HG03378 (cell line): ENCODE results near the gene ZNF777.
A peak's percentile ranks its signal among the peaks of the same experiment; 100 is the strongest.
"Not testable (repeated sequence)": the region's sequence is repeated elsewhere in the genome, so short reads cannot be mapped to it uniquely, and the experiment has no call there.

Experiments used
- ATAC-seq: cut with Tn5 transposase; IDR thresholded peaks from one replicate; pipeline ENCODE4 v1.9.1; 2021; ENCODE audit warnings: mild to moderate bottlenecking, moderate library complexity; ENCODE audit not compliant: unreplicated experiment

Gene ZNF777

DNA sequence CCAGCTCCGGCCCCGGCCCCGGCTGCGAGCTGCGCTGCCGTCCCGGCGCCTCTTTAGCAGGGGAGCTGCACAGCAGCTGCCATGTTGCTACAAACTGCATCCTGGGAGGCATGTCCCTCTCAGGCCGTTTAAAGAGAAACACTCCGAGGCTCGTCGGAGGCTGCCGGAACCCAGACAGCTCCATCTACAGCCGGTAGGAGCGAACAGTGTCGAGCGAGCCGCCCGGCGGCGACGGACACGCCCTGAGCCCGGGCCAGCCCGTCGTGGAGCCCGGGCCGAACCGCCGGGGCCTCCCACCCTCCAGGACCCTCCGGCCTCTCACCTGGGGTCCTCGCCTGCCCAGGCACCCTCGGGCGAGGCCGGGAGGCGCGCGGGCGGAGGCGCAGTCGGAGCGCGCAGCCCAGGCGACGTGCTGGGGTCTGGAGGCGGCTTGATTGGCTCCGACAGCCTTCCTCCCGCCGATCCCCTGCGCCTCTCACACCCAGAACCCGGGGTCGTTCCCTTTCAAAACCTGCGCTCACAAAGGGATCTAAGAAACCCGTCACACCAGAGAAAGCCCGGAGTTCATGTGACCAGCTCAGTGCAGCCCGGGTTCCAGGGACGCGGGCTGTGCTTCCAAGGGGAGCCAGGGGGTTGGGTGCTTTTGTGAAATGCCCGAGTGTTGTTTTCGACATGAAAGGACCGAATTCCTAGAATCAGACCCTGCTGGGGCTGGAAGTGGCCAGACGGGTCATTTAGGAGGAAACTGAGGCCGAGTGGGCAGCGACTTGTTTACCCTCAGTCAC is at the start of gene ZNF777:
TSS of gene ZNF777 (minus strand) at position 570 of the 785 bp plus-strand sequence. CDS start 5,040 bp downstream, outside the sequence.
- peak; percentile 95 for ATAC-seq

DNA sequence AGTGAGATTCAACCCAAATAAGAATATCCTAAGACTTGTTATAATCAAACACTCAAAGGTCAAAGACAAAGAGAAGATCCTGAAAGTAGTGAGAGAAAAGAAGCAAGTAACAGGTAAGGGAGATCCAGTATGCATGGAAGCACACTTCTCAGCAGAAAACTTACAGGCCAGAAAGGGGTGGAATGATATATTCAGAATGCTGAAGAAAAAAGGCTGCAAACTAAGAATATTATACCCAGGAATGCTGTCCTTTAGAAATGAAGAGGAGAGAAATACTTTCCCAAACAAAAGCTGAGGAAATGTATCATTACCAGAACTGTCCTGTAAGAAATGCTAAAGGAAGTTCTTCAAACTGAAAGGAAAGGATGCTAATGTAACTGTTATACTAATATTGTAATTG is 49.4 kb upstream of the ZNF777 start:
- no peak for ATAC-seq

DNA sequence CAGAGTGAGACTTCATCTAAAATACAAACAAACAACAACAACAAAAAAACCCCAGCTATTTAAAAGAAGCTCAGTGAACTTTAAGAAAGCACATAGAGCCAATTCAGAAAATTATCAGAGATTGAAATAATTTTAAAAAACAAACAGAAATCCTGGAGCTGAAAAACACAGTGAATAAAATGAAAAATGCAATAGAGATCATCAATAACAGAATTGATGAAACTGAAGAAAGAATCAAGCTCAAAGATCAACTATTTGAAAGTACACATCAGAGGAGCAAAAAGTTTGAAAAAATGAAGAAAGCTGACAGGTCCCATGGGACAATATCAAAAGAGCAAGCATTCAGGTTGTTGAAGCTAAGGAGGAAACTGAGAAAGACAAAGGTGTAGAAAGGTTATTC is 48.9 kb upstream of the ZNF777 start:
- ATAC-seq = no peak

DNA sequence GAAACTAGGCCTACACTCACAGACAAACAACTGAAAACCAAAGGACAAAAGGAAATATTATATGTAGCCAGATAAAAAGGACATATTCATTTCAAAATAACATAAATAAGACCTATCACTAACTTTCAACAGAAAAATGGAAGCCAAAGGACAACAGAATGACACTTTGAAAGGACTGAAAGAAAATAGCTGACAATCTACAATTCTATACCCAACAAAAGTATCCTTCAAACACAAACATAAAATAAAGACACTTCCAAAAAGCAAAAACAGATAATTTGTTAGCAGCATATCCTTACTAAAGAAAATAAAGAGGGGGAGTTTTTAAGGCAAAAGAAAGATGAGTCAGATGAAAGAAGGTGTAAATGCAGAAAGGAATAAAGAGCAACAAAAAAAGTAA is 44.7 kb upstream of the ZNF777 start:
- no peak for ATAC-seq

DNA sequence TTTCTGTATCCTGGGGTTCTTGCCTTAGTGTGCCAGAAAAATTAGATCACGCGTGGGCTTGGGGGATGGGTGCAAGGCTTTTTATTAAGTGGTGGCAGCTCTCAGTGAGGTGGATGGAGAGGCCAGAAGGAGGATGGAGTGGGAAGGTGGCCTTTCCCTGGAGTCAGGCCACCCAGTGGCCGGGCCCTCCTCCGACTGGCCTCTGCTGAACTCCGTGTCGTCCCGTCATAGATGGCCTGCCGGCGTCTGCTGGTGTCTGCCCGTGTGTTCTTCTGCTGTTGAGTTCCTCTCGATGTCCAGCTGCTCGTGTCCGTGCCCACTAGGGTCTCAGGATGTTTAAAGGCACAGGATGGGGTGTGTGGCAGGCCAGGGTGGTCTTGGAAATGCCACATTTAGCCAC is 40.8 kb upstream of the ZNF777 start:
- ATAC-seq = no peak

DNA sequence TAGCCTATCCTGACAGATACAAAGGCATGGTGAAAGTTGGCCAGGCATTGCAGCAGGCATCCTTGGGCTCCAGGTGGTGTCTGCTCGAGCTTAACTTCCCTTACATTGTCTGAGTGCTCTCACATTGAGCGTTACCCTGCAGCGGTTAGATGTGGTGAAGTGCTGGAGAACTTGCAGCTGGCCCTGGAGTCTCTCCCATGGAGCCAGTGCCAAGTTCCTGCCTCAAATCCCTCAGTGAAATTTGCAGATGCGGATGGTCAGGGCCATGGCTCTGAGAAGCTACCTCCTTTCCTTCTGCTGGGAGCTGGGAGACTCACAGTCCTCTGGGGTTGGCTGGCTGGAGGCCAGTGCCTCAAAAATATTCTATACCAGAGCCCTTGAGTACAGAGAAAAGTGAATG is 40.0 kb upstream of the ZNF777 start:
- ATAC-seq = no peak

DNA sequence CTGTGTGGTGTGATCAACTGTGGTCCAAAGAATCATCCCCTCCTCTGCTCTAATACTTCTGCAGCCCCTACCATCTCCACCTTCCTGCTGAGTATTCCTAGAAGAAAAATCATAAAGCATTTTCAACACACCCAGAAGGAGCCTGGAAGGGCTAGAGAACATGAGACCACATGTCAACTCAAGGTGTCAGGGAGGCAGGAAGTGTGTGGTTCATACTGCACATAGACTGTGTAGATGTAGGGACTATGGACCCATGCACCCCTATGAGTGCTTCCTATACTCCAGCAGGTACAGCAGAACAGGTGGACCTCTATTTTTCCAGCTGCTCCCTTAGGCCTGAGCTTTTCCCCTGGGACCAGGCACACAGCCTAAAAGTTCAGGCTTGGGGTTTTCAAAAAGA is 39.3 kb upstream of the ZNF777 start:
- ATAC-seq = no peak

DNA sequence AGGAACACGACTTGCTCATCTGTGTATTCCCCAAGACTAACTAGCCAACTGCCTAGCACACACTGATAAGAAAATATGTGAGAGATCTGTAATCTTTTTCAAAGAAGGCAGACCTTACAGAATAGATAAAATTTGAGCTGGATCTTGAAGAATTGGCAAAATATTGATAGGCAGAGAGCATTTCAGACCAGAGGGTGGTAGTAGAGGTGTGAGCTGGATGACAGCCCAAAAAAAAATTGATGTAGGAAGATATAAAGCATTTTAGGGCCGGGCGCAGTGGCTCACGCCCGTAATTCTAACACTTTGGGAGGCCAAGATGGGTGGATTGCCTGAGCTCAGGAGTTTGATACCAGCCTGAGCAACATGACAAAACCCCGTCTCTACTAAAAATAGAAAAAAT is 37.9 kb upstream of the ZNF777 start:
- no peak for ATAC-seq

DNA sequence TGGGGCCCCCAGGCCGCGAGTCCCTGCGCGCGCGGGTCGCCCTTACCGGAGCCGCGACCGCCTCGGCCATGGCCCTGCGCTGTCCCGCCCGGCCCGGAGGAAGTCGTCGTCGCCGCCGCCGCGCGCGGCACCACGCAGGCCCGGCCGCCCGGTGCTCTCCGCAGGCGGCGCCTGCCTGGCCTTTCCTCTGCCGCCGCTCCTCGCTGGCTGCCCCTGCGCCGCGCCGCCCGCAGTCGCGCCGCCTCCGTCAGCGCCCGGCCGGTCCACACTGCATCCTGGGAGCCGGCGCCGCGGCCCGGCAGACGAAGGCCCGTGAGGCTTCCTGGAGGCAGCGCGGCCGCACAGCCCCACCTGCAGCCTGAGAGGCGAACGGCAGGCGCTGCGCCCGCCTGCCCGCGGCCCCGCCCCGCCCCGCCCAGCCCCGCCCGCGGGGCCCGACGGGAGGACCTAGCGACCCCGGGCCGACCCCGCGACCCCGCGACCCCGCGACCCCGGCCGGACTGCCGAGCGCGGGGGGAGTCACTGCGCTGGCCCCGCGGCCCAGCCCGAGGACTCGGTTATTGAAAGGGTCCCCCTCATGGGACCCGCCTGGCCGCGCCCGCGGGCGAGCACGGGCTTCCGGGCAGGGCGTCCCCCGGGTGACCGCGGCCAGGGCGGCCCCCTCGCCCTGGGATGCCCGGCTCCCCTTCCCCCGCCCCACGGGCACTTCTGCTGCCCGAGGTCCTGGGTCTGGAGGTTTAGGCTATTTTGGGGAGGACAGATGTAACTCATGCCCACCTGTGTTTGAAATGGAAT is 36.8 kb upstream of the ZNF777 start, which contains the start of gene ZNF746:
TSS of gene ZNF746 (minus strand) at position 343 of the 795 bp plus-strand sequence. CDS start at position 70, 273 bp downstream.
- peak; percentile 78 for ATAC-seq

DNA sequence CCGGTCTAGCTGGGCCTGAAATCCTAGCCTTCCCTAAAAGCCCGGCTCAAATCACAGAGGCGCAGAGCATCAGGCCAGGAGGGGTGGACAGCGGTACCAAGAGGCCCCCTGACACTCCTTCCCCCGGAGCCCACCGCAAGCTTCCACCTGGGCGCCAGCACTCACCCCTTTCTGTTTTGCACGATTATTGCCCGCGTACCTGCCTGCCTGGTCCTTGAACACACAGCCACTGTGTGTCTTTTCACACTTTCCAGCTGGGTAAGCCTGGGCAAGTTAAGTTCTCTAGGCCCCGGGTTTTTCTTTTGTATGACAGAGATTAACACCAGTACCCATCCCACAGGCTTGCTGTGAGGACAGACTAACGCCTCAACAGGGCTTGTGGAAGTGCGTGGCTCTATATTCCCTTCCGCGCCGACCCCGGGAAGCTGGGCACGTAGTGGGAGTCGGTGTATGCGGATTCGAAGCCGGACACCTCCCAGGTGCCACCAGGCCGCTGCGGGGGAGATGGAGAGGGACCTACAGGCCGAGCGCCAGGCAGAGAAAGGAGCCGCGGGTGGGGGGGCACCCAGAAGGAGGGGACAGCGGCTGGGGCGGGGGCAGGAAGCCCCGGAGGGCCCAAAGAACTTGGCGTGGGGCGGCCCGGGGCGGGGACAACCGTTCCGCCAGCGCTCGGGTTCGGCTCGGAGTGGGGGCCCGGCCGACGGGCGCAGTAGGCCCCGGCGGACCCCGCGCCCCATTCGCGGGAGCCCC is 36.0 kb upstream of the ZNF777 start:
- peak; percentile 12 for ATAC-seq

DNA sequence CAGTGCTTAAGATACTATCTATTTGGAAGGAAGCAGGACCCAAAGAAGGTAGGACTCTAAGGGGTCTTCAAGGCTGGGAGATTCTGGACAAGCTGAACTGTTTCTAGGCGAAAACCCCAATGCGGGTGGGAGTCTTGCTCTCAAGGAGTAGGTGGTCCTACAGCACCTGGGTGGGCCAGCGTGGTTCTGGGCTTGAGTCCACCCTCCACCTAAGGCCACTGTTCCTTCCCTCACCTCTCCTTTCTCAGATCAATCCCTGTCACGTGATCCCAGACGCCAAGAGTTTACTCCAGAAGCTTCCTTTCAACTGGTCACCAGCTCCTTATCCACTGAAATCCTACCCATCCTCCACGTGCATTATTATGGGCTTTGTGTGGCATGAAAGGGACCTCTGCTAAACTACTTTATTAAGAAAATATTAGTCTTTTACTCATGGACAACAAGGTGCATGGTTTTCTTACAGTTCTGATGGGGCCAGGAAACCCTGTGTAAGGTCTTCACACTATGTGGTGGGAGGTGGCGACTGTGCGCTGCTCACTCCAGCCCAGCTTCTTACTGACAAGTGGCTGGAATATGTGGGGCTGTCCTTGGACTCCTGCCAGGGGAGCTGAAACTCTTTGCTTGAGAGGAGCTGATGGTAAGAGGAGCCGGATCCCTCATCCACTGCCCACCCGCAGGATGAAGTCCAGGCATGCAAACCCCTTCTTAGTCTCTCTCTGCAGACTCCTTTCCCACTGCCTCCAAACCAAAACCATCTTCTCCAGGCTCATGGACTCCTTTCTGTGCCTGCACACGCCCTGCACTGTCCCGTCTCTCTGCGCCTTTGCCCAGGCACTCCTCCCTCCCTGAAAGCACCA is 35.2 kb upstream of the ZNF777 start:
- no peak for ATAC-seq

DNA sequence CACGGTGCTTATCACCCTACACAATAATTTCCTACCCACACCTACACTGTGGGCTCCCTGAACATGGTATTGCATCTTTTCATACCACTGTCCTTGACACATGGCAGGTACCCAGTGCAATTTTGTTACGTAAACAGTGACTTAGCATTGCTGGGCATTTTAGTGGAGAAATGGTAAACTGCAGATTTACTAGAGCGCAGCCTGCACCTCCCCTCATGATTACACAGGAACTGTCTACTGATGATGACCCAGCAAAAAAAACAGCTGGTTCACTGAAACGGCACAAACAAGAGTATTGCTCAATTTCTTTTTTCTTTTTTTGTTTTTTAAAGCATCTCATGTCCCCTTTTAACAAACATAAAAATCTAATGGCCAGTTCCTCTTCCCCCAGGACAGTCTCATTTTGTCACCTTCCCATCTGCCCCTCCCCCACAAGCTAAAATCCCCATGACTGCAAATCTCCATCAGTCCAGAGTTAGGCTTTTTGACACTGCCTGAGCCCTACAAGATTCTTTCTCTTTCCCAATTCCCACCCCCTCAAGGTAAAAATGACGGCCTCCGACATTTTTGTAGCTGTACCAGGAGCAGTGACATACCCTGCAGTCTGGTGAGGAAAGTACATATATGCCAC is 34.0 kb upstream of the ZNF777 start:
- ATAC-seq = no peak

DNA sequence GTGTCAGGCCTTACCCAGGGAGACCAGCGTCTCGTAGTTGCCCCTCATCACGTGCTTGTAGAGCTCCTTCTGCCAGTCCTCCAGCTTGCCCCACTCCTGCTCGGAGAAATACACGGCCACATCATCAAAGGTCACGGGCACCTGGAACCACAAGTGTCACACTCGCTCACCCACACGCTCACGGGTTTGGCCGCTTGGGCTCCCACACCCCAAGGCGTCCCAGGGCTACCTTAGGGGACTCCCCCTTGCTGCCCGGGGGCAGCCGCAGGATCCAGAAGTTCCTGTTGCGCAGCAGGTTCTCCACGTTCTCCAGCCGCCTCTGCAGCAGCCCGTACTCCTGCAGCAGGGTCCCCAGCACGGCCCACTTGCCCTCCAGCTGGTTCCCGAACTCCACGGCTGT is 33.1 kb upstream of the ZNF777 start:
- ATAC-seq = not testable (repeated sequence)

DNA sequence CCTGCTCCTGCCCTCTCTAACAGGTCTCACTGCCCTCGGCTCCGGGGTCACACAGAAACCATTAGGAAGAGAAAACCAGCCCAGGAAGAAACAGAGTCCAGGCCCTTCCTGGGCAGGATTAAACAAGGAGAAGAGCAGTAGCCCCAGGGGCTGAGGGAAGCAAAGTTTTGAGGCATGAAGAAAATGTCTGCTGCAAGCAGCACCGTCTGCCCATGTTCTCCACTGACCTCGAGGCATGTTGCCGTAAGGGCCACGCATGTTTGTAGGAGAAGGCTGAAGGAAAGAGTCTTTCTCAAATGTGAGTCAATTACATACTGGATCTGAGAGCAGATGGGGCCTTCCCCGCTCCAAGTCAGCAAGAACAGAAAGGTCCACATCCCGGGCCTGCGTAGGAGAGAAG is 32.5 kb upstream of the ZNF777 start:
- no peak for ATAC-seq

DNA sequence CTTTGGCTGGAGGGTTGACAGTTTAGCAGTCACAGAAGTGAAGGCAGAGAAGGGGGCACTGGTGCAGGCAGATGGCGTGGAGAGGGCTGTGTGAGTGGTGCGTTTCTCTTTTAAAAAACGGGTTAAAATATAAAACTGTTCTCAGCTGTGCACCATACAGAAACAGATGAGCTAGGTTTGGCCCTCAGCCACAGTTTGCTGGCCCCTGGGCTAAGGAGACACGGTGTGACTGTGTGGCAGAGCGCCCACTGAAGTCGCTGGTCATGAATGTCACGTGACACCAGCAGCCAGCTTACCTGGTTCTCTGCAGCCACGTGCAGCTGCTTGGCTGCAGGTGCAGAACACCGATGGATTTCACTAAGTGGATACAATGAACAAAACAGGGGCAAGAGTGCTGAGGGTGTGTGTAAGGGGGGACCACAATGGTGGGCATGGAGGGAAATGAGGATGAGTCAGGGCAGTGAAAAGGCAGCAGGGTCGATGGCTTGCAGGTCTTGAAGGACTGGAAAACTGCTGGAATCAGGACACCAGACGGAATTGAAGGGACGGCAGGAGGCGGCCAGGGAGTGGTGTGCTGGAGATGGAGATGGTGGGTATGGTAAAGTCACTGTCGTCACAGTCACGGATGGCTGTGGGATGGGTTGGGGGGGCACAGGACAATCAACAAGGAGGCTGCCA is 29.4 kb upstream of the ZNF777 start:
- no peak for ATAC-seq

DNA sequence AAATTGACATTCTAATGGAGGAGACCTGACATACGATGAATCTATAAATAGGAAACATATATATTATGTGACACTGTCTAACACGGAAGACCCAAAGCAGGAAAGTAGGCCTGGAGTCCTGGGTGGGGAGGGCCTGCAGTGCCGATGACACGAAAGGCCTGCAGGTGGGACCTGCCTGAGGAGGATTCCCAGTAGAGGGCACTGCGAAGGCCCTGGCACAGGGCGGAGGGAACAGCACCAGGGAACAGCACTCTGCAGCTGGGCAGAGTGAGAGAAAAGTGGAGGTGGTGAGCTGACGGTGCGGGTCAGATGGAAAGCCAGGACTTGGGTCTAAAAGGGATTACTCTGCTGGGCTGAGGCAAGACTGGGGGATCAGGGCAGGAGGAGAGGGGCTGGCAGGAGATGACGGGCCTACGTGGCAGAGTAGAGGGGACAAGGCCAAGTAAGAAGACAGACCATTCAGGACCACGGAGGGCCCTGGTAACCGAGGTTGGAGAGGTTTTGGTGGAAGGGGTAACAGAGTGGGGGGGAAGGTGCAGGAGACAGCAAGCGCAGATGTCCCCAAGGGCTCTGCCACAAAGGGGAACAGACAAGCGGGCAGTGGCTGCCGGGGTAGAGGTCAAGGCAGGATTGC is 28.6 kb upstream of the ZNF777 start:
- no peak for ATAC-seq

DNA sequence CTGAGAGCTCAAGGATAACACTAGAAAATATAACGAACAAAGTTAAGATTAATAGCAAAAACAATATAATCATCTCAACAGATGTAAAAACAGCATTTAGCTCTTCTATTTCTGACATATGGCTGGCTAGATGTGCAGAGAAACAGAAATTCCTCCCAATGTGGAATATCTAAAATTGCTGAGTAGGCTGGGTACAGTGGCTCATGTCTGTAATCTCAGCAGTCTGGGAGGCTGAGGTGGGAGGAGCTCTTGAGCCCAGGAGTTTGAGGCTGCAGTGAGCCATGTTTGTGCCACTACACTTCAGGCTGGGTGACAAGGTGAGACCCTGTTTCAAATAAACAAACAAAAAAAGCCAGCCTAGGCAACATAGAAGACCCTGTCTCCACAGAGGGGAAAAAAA is 18.7 kb upstream of the ZNF777 start:
- ATAC-seq = no peak

DNA sequence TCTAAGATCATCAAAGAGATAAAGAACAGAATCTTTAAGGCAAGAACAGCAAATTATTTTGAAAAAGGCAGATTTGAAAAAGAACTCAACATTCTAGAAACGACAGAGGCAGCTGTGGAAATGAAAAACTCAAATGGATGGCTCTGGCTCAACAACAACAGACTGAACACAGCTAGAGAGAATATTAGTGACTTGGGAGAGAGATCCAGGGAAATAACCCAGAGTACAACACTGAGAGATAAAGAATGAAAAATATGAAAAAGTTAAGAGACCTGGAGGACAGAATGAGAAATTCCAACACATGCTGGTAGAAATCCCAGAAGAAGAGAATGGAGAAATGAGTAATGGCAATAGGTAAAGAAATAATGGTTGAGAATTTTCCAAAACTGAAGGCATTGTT is 17.9 kb upstream of the ZNF777 start:
- ATAC-seq = no peak
